Measurements from ENCODE around the gene FOXM1.

- TF ChIP-seq CTCF (IDR thresholded peaks at IDR 0.05; ENCODE audit: borderline replicate concordance, extremely low read depth, low read length, poor library complexity, severe bottlenecking) (no peak), EZH2 (IDR thresholded peaks at IDR 0.05; ENCODE audit: borderline replicate concordance, low read depth, low read length, severe bottlenecking) (no peak)
These were observed 25.0 kb downstream of the FOXM1 start for GRCh38 chr12:2851931-2852330.
